Neural progenitor cell (in vitro differentiated cells): ENCODE measurements around the gene FOXL2NB. TPM values are rescaled to one million over a fixed set of nuclear protein-coding genes. Genes with fewer than 3 reads are reported as not detected.
A peak's percentile ranks its signal among the peaks of the same experiment; 100 is the strongest.

Experiments used
- DNase-seq: peaks from one replicate; pipeline ENCODE4 v3.0.0-alpha.2; 2016; ENCODE audit warnings: low spot score
- H2AFZ ChIP-seq: fragments of 200-600 bp; sonication (generic); replicated peaks from 2 replicates; pipeline ENCODE4 v1.6.1; 2016; ENCODE audit warnings: antibody characterized with exemption
- H3F3A ChIP-seq: fragments of 200-600 bp; sonication (generic); 2 replicates; pipeline ENCODE4 v1.6.1; 2016; ENCODE audit warnings: antibody characterized with exemption, low read depth
- H3K27ac ChIP-seq: fragments of 200-600 bp; sonication (generic); 2 replicates; pipeline ENCODE4 v1.5.1; 2016; ENCODE audit warnings: mild to moderate bottlenecking
- H3K27me3 ChIP-seq: fragments of 200-600 bp; sonication (generic); 2 replicates; pipeline ENCODE4 v1.6.1; 2016; ENCODE audit warnings: mild to moderate bottlenecking, moderate library complexity
- H3K36me3 ChIP-seq: fragments of 200-600 bp; sonication (generic); 2 replicates; pipeline ENCODE4 v1.5.1; 2016
- H3K4me1 ChIP-seq: fragments of 200-600 bp; sonication (generic); 2 replicates; pipeline ENCODE4 v1.6.1; 2016; ENCODE audit warnings: mixed run types
- H3K4me2 ChIP-seq: fragments of 200-600 bp; sonication (generic); 2 replicates; pipeline ENCODE4 v1.6.1; 2016
- H3K4me3 ChIP-seq: fragments of 200-600 bp; sonication (generic); 2 replicates; pipeline ENCODE4 v1.5.1; 2016
- H3K79me2 ChIP-seq: fragments of 200-600 bp; sonication (generic); 2 replicates; pipeline ENCODE4 v1.6.1; 2016; ENCODE audit warnings: low read depth
- H3K9ac ChIP-seq: fragments of 200-600 bp; sonication (generic); 2 replicates; pipeline ENCODE4 v1.6.1; 2016
- H3K9me3 ChIP-seq: fragments of 200-600 bp; sonication (generic); 2 replicates; pipeline ENCODE4 v1.5.1; 2016; ENCODE audit warnings: low read depth
- H4K20me1 ChIP-seq: fragments of 200-600 bp; sonication (generic); 2 replicates; pipeline ENCODE4 v1.6.1; 2016; ENCODE audit warnings: low read depth
- H3K27ac Mint-ChIP-seq: 3 replicates; pipeline ENCODE4 v1.8.0; 2021; ENCODE audit warnings: mixed read lengths
- H3K27me3 Mint-ChIP-seq: 2 replicates; pipeline ENCODE4 v1.8.0; 2022; ENCODE audit warnings: low read depth, mild to moderate bottlenecking, inconsistent platforms, moderate library complexity, mixed read lengths; ENCODE audit not compliant: insufficient read depth
- H3K36me3 Mint-ChIP-seq: 3 replicates; pipeline ENCODE4 v1.8.0; 2021; ENCODE audit warnings: mixed read lengths
- H3K4me1 Mint-ChIP-seq: 3 replicates; pipeline ENCODE4 v1.8.0; 2021; ENCODE audit warnings: mixed read lengths
- H3K4me3 Mint-ChIP-seq: 3 replicates; pipeline ENCODE4 v1.8.0; 2021; ENCODE audit warnings: mild to moderate bottlenecking, moderate library complexity, mixed read lengths
- H3K9me3 Mint-ChIP-seq: 3 replicates; pipeline ENCODE4 v1.8.0; 2020; ENCODE audit warnings: mixed read lengths
- CTCF ChIP-seq: fragments of 200-600 bp; sonication (generic); IDR thresholded peaks from 2 replicates; pipeline ENCODE4 v1.5.1; 2017; ENCODE audit warnings: antibody characterized with exemption, mild to moderate bottlenecking
- EZH2 ChIP-seq: fragments of 200-600 bp; sonication (generic); IDR thresholded peaks from 2 replicates; pipeline ENCODE4 v1.6.1; 2017; ENCODE audit warnings: antibody characterized with exemption, mild to moderate bottlenecking, moderate library complexity
- EZH2phosphoT487 ChIP-seq: fragments of 200-600 bp; sonication (generic); IDR thresholded peaks from 2 replicates; pipeline ENCODE4 v1.6.1; 2017; ENCODE audit warnings: antibody characterized with exemption
- total RNA-seq: library from RNA; depleted of rRNA; stranded (reverse); fragments of >200 nt; gene quantifications from 2 replicates; pipeline ENCODE4 v1.2.3, GENCODE V29; 2015; ENCODE audit warnings: low replicate concordance

Gene FOXL2NB
- total RNA-seq = 0.09 TPM in 1 of 2 replicates, not detected in the other

- H3K9ac ChIP-seq = no peak within 1 kb of the TSS
- Mint-ChIP-seq H3K9me3 (no peaks in the 10 kb centered on the region), H3K4me3 (peak within 1 kb of the TSS; percentile 81), H3K36me3 (no peaks in the 10 kb centered on the region), H3K27ac (peak within 1 kb of the TSS; percentile 23), H3K27me3 (peaks cover 79% of the 10 kb centered on the region), H3K4me1 (peaks cover 28% of the 10 kb centered on the region)
- H3F3A ChIP-seq = peaks cover 15% of the 10 kb centered on the region
- H3K4me1 ChIP-seq = peaks cover 47% of the 10 kb centered on the region
- no peak within 1 kb of the TSS for H3K27ac ChIP-seq
- H3K4me3 ChIP-seq = peak within 1 kb of the TSS; percentile 46
- DNase-seq = peak; percentile 75
- no peaks in the 10 kb centered on the region for H3K9me3 ChIP-seq
- H3K4me2 ChIP-seq = peak within 1 kb of the TSS; percentile 78
- peak within 1 kb of the TSS; percentile 81 for H2AFZ ChIP-seq
- H3K79me2 ChIP-seq = no peaks in the 10 kb centered on the region
- no peaks in the 10 kb centered on the region for H3K36me3 ChIP-seq
- H3K27me3 ChIP-seq = peaks cover 100% of the 10 kb centered on the region
- H4K20me1 ChIP-seq = peaks cover 94% of the 10 kb centered on the region
- TF ChIP-seq EZH2phosphoT487 (peak; percentile 99), CTCF (no peak), EZH2 (peak; percentile 100)
Observed at GRCh38 chr3:138946663-138947494, at the start of gene FOXL2NB, which contains the start of gene FOXL2. FOXL2NB (plus strand) TSS chr3:138947217; CDS start chr3:138947365, 148 bp downstream. FOXL2 (minus strand) TSS chr3:138947137; CDS start chr3:138946722, 415 bp downstream.

- Histone ChIP-seq H3K9me3 (no peaks in the 10 kb centered on the region), H3K27ac (no peak overlapping the region), H3K4me3 (no peak overlapping the region), H2AFZ (no peak overlapping the region), H3K79me2 (no peaks in the 10 kb centered on the region), H3K36me3 (no peaks in the 10 kb centered on the region), H3K27me3 (no peaks in the 10 kb centered on the region), H3F3A (no peaks in the 10 kb centered on the region), H4K20me1 (no peaks in the 10 kb centered on the region), H3K4me1 (no peaks in the 10 kb centered on the region), H3K9ac (no peak overlapping the region), H3K4me2 (no peak overlapping the region)
- no peak for TF ChIP-seq EZH2
- TF ChIP-seq CTCF = no peak
- no peak for TF ChIP-seq EZH2phosphoT487
- Mint-ChIP-seq H3K27me3 (peaks cover 7% of the 10 kb centered on the region), H3K4me3 (no peak overlapping the region), H3K4me1 (no peaks in the 10 kb centered on the region), H3K27ac (no peak overlapping the region), H3K9me3 (no peaks in the 10 kb centered on the region), H3K36me3 (no peaks in the 10 kb centered on the region)
- DNase-seq = no peak
Observed at GRCh38 chr3:138898301-138898700, 48.7 kb upstream of the FOXL2NB start.

- H3K9me3 Mint-ChIP-seq = no peaks in the 10 kb centered on the region
- Histone ChIP-seq H2AFZ (no peak overlapping the region), H3K36me3 (no peaks in the 10 kb centered on the region), H3K27ac (no peak overlapping the region), H3K4me1 (no peaks in the 10 kb centered on the region), H3F3A (no peaks in the 10 kb centered on the region), H3K27me3 (no peaks in the 10 kb centered on the region), H4K20me1 (no peaks in the 10 kb centered on the region), H3K9ac (no peak overlapping the region), H3K9me3 (no peaks in the 10 kb centered on the region), H3K4me2 (no peak overlapping the region), H3K4me3 (no peak overlapping the region), H3K79me2 (no peaks in the 10 kb centered on the region)
- no peak overlapping the region for H3K4me3 Mint-ChIP-seq
- no peaks in the 10 kb centered on the region for H3K4me1 Mint-ChIP-seq
- no peak overlapping the region for H3K27ac Mint-ChIP-seq
- H3K36me3 Mint-ChIP-seq = no peaks in the 10 kb centered on the region
- H3K27me3 Mint-ChIP-seq = peaks cover 7% of the 10 kb centered on the region
- TF ChIP-seq EZH2 (no peak), CTCF (no peak), EZH2phosphoT487 (no peak)
- no peak for DNase-seq
Observed at GRCh38 chr3:138898708-138899107, 48.3 kb upstream of the FOXL2NB start.
